Measurements from ENCODE around the gene NTN5. TPM values are rescaled to one million over a fixed set of nuclear protein-coding genes. Genes with fewer than 3 reads are reported as not detected.

Gene NTN5
- total RNA-seq, 1 donor from 2014 or later: 0.98 TPM

GRCh38 chr19:48627865-48628314, 44.9 kb downstream of the NTN5 start:
- no peaks in the 10 kb centered on the region for H3K9me3 ChIP-seq
- peaks cover 0 to 5% of the 10 kb centered on the region in 2 donors for H3K36me3 ChIP-seq
- DNase-seq (ENCODE audit: extremely low spot score in 2 of 2): no peak
- no peak overlapping the region for H3K4me3 ChIP-seq
- TF ChIP-seq POLR2A (IDR thresholded peaks at IDR 0.05) (no peak), CTCF (IDR thresholded peaks at IDR 0.05) (no peak), POLR2AphosphoS5 (IDR thresholded peaks at IDR 0.05; ENCODE audit: insufficient read depth in 1 of 2, low read depth in 1 of 2) (no peak)
- peaks cover 55% of the 10 kb centered on the region for H3K4me1 ChIP-seq
- intact Hi-C loops (cut with DNase I): no loop called here
- no peak overlapping the region for H3K27ac ChIP-seq
- H3K27me3 ChIP-seq: no peaks in the 10 kb centered on the region

- no peaks in the 10 kb centered on the region for H3K9me3 ChIP-seq
- intact Hi-C loops (cut with DNase I): no loop called here
- DNase-seq (ENCODE audit: extremely low spot score in 2 of 2): no peak
- H3K27ac ChIP-seq: no peak overlapping the region
- H3K36me3 ChIP-seq: peaks cover 0 to 5% of the 10 kb centered on the region in 2 donors
- no peak overlapping the region for H3K4me3 ChIP-seq
- no peak for TF ChIP-seq POLR2A (IDR thresholded peaks at IDR 0.05)
- TF ChIP-seq CTCF (IDR thresholded peaks at IDR 0.05): no peak
- no peak for TF ChIP-seq POLR2AphosphoS5 (IDR thresholded peaks at IDR 0.05; ENCODE audit: insufficient read depth in 1 of 2, low read depth in 1 of 2)
- peaks cover 52% of the 10 kb centered on the region for H3K4me1 ChIP-seq
- no peaks in the 10 kb centered on the region for H3K27me3 ChIP-seq
Measured at GRCh38 chr19:48627201-48627864, 45.5 kb downstream of the NTN5 start.

GRCh38 chr19:48625891-48626327, 46.9 kb downstream of the NTN5 start:
- Histone ChIP-seq H3K27me3 (no peaks in the 10 kb centered on the region), H3K9me3 (no peaks in the 10 kb centered on the region), H3K27ac (no peak overlapping the region), H3K4me3 (no peak overlapping the region), H3K36me3 (peaks cover 0 to 4% of the 10 kb centered on the region in 2 donors), H3K4me1 (peaks cover 38% of the 10 kb centered on the region)
- no peak for DNase-seq (ENCODE audit: extremely low spot score in 2 of 2)
- intact Hi-C loops (cut with DNase I): no loop called here
- no peak for TF ChIP-seq POLR2AphosphoS5 (IDR thresholded peaks at IDR 0.05; ENCODE audit: insufficient read depth in 1 of 2, low read depth in 1 of 2)
- TF ChIP-seq CTCF (IDR thresholded peaks at IDR 0.05): no peak
- no peak for TF ChIP-seq POLR2A (IDR thresholded peaks at IDR 0.05)

- H3K27ac ChIP-seq: peak overlapping the region; percentile 84
- peak overlapping the region; percentile 19 to 39 for H3K4me3 ChIP-seq
- peak in 1 of 2 donors; percentile 88 for DNase-seq (ENCODE audit: extremely low spot score in 2 of 2)
- no peaks in the 10 kb centered on the region for H3K27me3 ChIP-seq
- TF ChIP-seq POLR2AphosphoS5 (IDR thresholded peaks at IDR 0.05; ENCODE audit: insufficient read depth in 1 of 2, low read depth in 1 of 2): no peak
- TF ChIP-seq POLR2A (IDR thresholded peaks at IDR 0.05): no peak
- TF ChIP-seq CTCF (IDR thresholded peaks at IDR 0.05): no peak
- intact Hi-C loops (cut with DNase I): no loop called here
- no peaks in the 10 kb centered on the region for H3K36me3 ChIP-seq
- no peaks in the 10 kb centered on the region for H3K9me3 ChIP-seq
- H3K4me1 ChIP-seq: peaks cover 33% of the 10 kb centered on the region
Measured at GRCh38 chr19:48624791-48625723, 47.8 kb downstream of the NTN5 start.

Data from vagina (tissue), 2 donors.